ENCODE results near the gene CCDC134.

DNA sequence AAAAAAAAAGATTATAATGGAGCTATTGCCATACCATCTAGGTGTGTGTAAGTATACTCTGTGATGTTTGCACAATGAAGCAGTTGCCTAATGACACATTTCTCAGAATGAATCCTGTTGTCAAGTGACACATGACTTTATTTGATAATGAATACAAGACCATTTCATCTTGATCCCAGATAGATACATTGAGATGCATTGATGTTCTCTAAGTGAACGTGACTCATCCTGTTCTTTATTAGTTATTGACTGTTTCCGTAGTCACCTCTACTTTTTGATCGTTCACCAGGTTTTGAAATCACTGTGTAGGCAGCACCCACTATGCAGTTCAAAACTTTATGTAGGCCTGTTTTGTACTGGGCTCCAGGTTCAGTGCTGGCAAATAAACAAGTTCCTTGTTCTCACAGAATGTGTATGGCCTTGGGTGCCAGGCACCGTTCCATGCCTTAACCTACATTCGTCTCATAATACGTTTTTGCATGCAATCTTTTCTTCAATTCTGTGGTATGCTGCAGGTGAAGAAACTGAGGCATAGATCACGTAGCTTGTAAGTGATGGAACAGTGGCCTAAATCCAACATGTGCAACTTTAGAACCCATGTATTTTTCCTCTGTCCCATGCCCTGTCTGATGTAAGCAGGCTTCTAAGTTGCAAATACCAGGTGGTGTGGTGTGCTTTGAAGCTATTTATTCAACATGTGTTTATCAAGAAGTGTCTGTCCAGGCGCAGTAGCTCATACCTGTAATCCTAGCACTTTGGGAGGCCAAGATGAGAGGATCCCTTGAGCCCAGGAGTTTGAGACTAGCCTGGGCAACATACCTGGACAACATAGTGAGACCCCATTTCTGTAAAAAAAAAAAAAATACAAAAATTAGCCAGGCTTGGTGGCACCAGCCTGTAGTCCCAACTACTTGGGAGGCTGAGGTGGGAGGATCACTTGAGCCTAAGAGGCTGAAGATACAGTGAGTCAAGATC is 42.8 kb downstream of the CCDC134 start:
- TF ChIP-seq, protein P1, sequence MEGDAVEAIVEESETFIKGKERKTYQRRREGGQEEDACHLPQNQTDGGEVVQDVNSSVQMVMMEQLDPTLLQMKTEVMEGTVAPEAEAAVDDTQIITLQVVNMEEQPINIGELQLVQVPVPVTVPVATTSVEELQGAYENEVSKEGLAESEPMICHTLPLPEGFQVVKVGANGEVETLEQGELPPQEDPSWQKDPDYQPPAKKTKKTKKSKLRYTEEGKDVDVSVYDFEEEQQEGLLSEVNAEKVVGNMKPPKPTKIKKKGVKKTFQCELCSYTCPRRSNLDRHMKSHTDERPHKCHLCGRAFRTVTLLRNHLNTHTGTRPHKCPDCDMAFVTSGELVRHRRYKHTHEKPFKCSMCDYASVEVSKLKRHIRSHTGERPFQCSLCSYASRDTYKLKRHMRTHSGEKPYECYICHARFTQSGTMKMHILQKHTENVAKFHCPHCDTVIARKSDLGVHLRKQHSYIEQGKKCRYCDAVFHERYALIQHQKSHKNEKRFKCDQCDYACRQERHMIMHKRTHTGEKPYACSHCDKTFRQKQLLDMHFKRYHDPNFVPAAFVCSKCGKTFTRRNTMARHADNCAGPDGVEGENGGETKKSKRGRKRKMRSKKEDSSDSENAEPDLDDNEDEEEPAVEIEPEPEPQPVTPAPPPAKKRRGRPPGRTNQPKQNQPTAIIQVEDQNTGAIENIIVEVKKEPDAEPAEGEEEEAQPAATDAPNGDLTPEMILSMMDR (conservative IDR thresholded peaks at IDR 0.05 in 1 of 2, IDR thresholded peaks at IDR 0.05 in 1 of 2; ENCODE audit: low read depth in 1 of 2, low read length in 2 of 2), result no peak
- TF ChIP-seq EZH2 (IDR thresholded peaks at IDR 0.05; ENCODE audit: low read length, missing control alignments), result no peak
